OCI-LY7 (cell line): Measurements from ENCODE around the gene ELOVL5. TPM values are rescaled to one million over a fixed set of nuclear protein-coding genes. Genes with fewer than 3 reads are reported as not detected.

Experiments
- BruUV-seq: library from RNA; stranded (reverse); fragments of 400-500 nt; replicated peaks from 2 replicates; lab custom pipeline; 2021; lab: Mats Ljungman, UMichigan
- CTCF ChIA-PET: fragments of 300-600 bp; sonication (Branson Sonifier 250); formaldehyde crosslinking; loops from one replicate; lab custom pipeline; 2022; ENCODE audit warnings: antibody characterized with exemption; ENCODE audit not compliant: unreplicated experiment; lab: Charles Lee
- POLR2A ChIA-PET: fragments of 300-600 bp; sonication (Branson Sonifier 250); formaldehyde crosslinking; loops from one replicate; lab custom pipeline; 2022; ENCODE audit warnings: antibody characterized with exemption; lab: Charles Lee
- DNase-seq: peaks from one replicate; pipeline ENCODE4 v3.0.0-alpha.2; 2015; ENCODE audit warnings: low spot score
- H2AFZ ChIP-seq: fragments of 200-600 bp; sonication (generic), shearing (Covaris generic); 2 replicates; pipeline ENCODE4 v1.6.1; 2014; ENCODE audit warnings: mild to moderate bottlenecking, antibody characterized with exemption, low read length, moderate library complexity
- H3K27ac ChIP-seq: fragments of 200-600 bp; sonication (generic); 2 replicates; pipeline ENCODE4 v1.5.1; 2014; ENCODE audit warnings: mixed run types, low read depth, mild to moderate bottlenecking, moderate library complexity, low read length, inconsistent platforms; ENCODE audit not compliant: poor library complexity, severe bottlenecking
- H3K36me3 ChIP-seq: fragments of 200-600 bp; sonication (generic); 2 replicates; pipeline ENCODE4 v1.6.1; 2014; ENCODE audit warnings: mild to moderate bottlenecking, antibody characterized with exemption, low read length, moderate library complexity, mixed read lengths; ENCODE audit not compliant: insufficient read depth
- H3K4me1 ChIP-seq: fragments of 200-600 bp; sonication (generic); 2 replicates; pipeline ENCODE4 v1.5.1; 2014; ENCODE audit warnings: mild to moderate bottlenecking, low read length; ENCODE audit not compliant: insufficient read depth, poor library complexity, severe bottlenecking
- H3K4me2 ChIP-seq: fragments of 200-600 bp; sonication (generic); 2 replicates; pipeline ENCODE4 v1.6.1; 2014; ENCODE audit warnings: mild to moderate bottlenecking, low read length
- H3K4me3 ChIP-seq: fragments of 200-600 bp; sonication (generic); 2 replicates; pipeline ENCODE4 v1.5.1; 2014; ENCODE audit warnings: mild to moderate bottlenecking, low read depth, low read length; ENCODE audit not compliant: poor library complexity, severe bottlenecking
- H3K79me2 ChIP-seq: fragments of 200-600 bp; sonication (generic); 2 replicates; pipeline ENCODE4 v1.6.1; 2016; ENCODE audit warnings: low read depth, mild to moderate bottlenecking, low read length, moderate library complexity, mixed read lengths; ENCODE audit not compliant: insufficient read depth
- H3K9me2 ChIP-seq: fragments of 200-600 bp; sonication (generic); 2 replicates; pipeline ENCODE4 v1.6.1; 2016; ENCODE audit warnings: mild to moderate bottlenecking, low read length, mixed read lengths; ENCODE audit not compliant: insufficient read depth
- H3K9me3 ChIP-seq: fragments of 200-600 bp; sonication (generic); 2 replicates; pipeline ENCODE4 v1.6.1; 2014; ENCODE audit warnings: mild to moderate bottlenecking, mixed run types, low read length, mixed read lengths
- H4K20me1 ChIP-seq: fragments of 200-600 bp; sonication (generic); 2 replicates; pipeline ENCODE4 v1.6.1; 2014; ENCODE audit warnings: mild to moderate bottlenecking, antibody characterized with exemption, low read length, moderate library complexity, mixed read lengths; ENCODE audit not compliant: insufficient read depth
- CTCF ChIP-seq: fragments of 200-600 bp; sonication (generic); conservative IDR thresholded peaks from 2 replicates; pipeline ENCODE4 v1.5.1; 2014; ENCODE audit warnings: mild to moderate bottlenecking, antibody characterized with exemption, low read length, moderate library complexity, mixed read lengths
- EZH2phosphoT487 ChIP-seq: fragments of 200-600 bp; sonication (generic); IDR thresholded peaks from 2 replicates; pipeline ENCODE4 v1.6.1; 2018; ENCODE audit warnings: low read depth, borderline replicate concordance, mild to moderate bottlenecking, mixed run types, antibody characterized with exemption, low read length, moderate library complexity, mixed read lengths
- intact Hi-C: fragments of 100-400 bp; cut with micrococcal nuclease; formaldehyde crosslinking; loops from one replicate; pipeline ENCODE4 v1.10.0; 2022; ENCODE audit not compliant: unreplicated experiment
- total RNA-seq, 2 experiments: library from RNA; depleted of rRNA in 1 of 2; stranded (reverse); fragments of >200 nt in 1 of 2; shearing (Covaris generic) in 1 of 2; gene quantifications; 2 replicates each; pipeline ENCODE4 v1.2.3, GENCODE V29; 2014 to 2022

ELOVL5 gene
- total RNA-seq, 2 experiments from 2014 or later = 66.8 to 97.1 TPM

GRCh38 chr6:53252177-53252692 lies 96.5 kb downstream of the ELOVL5 start:
- Histone ChIP-seq H3K4me2 (no peak overlapping the region), H2AFZ (no peak overlapping the region), H3K4me1 (peaks cover 8% of the 10 kb centered on the region), H3K27ac (no peak overlapping the region), H3K9me2 (no peaks in the 10 kb centered on the region), H3K36me3 (peaks cover 17% of the 10 kb centered on the region; the same call in 1 of the 2 replicates), H3K9me3 (no peaks in the 10 kb centered on the region), H4K20me1 (no peaks in the 10 kb centered on the region), H3K4me3 (no peak overlapping the region), H3K79me2 (no peaks in the 10 kb centered on the region)
- no TSS peak for BruUV-seq
- TF ChIP-seq EZH2phosphoT487 (no peak), CTCF (no peak)
- ChIA-PET CTCF (no interaction called here), POLR2A (interaction anchor here (0.6 to 0.9 kb wide), 2 partner anchors 18 to 66 kb away, joined by 3 read pairs; no protein-coding TSS in a partner anchor)
- no peak for DNase-seq
- intact Hi-C loops = no loop called here

- H3K9me3 ChIP-seq = no peaks in the 10 kb centered on the region
- no peak overlapping the region for H3K27ac ChIP-seq
- no peaks in the 10 kb centered on the region for H3K9me2 ChIP-seq
- H3K4me1 ChIP-seq = peaks cover 18% of the 10 kb centered on the region
- no peak for DNase-seq
- intact Hi-C loops = no loop called here
- ChIA-PET CTCF (no interaction called here), POLR2A (interaction anchor here (0.7 to 1.1 kb wide), 4 partner anchors 8 to 93 kb away, joined by 3 to 7 read pairs (median 3); no protein-coding TSS in a partner anchor)
- TF ChIP-seq CTCF (no peak), EZH2phosphoT487 (no peak)
- BruUV-seq = no TSS peak
- H4K20me1 ChIP-seq = no peaks in the 10 kb centered on the region
- H2AFZ ChIP-seq = no peak overlapping the region
- H3K4me2 ChIP-seq = no peak overlapping the region
- no peak overlapping the region for H3K4me3 ChIP-seq
- peaks cover 9% of the 10 kb centered on the region; the same call in 1 of the 2 replicates for H3K36me3 ChIP-seq
- no peaks in the 10 kb centered on the region for H3K79me2 ChIP-seq
These were observed 97.6 kb downstream of the ELOVL5 start for GRCh38 chr6:53251033-53251672.
